Measurements from ENCODE around the gene PLCL2.

PLCL2 gene

DNA sequence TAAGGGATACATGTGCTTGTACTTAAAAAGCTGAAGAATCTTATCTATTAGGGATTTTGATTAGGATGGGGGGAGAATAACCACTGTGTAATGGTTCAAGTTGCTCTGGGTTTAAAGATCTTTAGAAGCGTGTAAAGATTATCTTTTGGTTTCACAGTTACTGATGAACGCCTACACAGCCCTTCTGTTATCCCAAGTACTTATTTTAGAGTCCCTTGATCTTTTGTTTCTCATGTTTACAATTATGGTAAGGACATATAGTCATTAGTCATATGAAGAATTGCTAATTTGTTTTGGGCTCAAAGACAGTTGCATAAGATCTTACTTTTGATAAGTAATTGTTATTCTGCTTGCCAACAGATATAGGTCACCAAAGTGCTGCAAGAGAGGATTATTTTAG, 160.1 kb downstream of the PLCL2 start:
- no peak for DNase-seq (ENCODE audit: low read depth)

DNA sequence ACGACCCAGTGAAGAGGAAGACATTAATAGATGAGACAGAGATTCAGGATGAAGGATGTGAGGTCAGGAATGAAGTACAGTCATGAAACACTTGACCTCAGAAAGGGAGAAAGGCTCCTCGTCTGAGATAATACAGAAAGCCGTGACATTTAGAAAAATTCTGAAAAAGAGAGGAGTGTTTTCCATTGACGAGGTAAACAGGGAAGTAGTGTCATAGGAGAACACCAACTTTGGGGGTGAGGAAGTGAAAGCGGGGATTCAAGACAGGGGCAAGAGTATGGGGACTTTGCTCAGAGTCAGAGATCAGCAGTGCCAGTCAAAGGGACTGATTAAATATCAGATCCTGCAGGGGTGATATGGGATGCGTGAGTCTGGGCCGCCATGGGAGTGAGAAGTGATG, 160.9 kb downstream of the PLCL2 start:
- no peak for DNase-seq (ENCODE audit: low read depth)

DNA sequence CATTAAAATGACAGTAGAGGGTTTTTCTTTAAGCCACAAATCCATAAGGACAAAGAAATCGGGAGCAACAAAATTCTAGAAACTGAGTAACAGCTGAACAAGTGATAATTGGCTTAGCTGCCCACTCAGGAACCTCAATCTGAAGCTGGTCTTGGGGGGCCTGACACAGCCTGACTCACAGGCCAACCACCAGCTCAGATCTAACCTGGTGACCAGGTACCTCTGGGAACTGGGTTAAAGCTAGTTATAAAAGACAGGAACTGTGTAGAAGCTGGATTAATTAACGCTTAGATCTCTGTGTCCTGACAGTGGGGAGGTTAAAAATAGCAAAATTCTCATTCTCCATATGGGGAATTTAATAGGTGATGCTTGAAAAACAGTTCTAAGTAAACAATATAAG, 161.9 kb downstream of the PLCL2 start:
- DNase-seq (ENCODE audit: low read depth) = no peak

DNA sequence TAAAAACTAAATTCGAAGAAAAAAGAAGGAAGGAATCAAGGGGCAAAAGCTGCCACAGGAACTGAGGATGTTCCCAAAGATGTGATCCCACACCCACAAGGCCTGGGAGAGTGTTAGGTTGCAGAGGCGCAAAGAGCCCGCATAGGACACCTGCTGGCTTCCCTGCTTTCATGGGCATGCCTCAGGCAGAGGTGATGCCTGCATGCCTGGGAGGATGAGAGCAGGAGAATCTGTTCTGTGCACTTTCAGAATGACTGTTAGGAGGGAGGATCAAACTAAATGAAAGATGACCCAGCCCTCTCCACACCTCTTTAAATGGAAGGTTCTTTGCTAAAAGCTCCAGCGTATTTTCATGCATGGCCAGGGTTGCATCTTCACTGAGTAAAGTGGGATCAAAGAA, 162.4 kb downstream of the PLCL2 start:
- DNase-seq (ENCODE audit: low read depth) = no peak

DNA sequence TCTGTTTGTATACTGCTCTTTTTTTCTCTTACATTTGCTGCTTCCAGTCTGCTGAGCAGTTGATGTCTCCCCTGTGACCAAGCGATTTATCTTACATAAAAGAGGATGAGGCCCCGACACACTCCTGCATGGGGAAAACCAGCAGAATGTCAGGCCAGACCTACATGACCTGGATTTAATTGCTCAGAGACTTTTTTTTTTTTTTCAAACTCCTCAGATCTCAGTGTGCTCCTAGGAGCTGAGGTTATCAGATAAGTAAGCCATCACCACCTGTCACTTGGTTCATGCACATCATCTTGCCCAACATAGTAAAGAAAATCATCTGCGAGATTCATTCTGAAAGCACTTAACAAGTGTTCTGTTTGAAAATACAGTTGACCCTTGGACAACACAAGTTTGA, 163.1 kb downstream of the PLCL2 start:
- DNase-seq (ENCODE audit: low read depth) = no peak

DNA sequence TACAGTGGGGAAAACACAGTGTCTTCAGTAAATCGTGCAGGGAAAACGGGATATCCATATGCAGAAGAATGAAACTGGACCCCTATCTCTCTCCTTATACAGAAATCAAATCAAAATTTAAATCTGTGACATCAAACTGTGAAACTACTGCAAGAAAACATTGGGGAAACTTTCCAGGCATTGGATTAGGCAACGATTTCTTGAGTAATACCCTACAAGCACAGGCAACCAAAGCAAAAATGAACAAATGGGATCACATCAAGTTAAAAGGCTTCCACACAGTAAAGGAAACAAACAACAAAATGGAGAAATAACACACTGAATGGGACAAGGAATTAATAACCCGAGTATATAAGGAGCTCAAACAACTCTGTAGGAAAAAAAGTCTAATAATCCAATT, 165.3 kb downstream of the PLCL2 start:
- DNase-seq (ENCODE audit: low read depth) = no peak

DNA sequence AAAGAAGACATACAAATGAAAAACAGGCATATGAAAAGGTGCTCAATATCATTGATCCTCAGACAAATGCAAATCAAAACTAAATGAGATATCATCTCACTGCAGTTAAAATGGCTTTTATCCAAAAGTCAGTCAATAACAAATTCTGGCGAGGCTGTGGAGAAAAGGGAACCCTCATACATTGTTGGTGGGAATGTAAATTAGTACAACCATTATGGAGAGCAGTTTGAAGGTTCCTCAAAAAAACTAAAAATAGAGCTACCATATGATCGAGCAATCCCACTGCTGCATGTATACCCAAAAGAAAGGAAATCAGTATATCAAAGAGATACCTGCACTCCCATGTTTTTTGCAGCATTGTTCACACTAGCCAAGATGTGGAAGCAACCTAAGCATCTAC, 165.8 kb downstream of the PLCL2 start:
- no peak for DNase-seq (ENCODE audit: low read depth)

DNA sequence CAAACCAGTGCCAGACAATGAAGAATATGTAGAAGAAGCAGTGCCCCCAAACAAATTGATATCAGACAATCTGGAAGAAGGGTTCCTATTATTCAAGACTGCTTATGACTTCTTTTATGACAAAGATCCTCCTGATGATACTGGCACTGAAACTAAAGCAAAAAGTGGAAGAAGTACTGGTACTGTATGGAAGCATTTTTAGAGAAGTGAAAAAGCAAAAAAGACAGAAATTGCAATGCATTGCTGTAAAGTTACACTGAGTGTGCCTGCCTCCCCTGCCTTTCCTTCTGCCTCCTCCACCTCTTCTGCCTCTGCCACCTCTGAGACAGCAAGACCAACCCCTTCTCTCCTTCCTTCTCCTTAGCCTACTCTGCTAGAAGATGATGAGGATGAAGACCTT, 167.6 kb downstream of the PLCL2 start:
- DNase-seq (ENCODE audit: low read depth) = no peak

DNA sequence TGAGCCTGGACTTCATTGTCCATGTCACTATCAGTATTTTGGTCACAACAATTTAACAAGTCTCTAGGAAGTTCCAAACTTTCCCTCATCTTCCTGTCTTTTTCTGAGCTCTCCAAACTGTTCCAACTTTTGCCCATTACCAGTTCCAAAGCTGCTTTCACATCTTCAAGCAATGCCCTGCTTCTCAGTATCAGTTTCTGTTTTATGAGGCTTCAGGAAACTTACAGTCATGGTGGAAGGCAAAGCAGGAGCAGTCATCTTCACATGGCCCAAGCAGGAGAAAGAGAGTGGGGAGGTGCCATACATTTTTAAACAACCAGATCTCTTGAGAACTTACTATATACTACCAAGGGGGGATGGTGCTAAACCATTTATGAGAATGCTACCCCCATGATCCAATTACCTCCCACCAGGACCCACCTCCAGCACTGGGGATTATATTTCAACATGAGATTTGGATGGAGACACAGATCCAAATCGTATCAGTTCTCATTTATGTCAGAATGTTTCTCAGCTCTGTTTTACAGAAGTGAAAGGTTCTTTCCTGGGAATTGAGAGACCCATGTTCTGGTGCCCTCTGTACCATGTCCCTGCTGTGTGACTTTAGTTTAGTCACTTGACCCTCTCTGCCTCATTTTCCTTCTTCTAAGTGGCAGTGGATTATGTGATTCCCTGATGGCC, 169.7 kb downstream of the PLCL2 start:
- no peak for DNase-seq (ENCODE audit: low read depth)

DNA sequence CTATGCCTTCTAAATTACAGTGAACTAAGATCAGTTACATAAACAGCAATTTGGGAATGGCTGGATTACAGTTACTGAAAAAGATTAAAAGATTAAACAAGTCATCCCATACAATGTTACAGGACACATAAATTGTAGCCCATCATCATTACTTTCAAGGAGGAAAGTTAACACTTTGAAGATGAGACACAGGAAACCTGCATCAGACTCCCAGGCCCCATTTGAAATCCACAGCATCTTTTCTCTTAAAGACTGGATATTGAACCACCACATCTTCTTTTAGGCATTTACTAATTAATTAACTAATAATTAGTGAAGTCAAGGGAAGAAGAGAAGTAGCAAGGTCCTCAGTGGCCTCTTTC, 170.2 kb downstream of the PLCL2 start:
- DNase-seq (ENCODE audit: low read depth) = no peak

DNA sequence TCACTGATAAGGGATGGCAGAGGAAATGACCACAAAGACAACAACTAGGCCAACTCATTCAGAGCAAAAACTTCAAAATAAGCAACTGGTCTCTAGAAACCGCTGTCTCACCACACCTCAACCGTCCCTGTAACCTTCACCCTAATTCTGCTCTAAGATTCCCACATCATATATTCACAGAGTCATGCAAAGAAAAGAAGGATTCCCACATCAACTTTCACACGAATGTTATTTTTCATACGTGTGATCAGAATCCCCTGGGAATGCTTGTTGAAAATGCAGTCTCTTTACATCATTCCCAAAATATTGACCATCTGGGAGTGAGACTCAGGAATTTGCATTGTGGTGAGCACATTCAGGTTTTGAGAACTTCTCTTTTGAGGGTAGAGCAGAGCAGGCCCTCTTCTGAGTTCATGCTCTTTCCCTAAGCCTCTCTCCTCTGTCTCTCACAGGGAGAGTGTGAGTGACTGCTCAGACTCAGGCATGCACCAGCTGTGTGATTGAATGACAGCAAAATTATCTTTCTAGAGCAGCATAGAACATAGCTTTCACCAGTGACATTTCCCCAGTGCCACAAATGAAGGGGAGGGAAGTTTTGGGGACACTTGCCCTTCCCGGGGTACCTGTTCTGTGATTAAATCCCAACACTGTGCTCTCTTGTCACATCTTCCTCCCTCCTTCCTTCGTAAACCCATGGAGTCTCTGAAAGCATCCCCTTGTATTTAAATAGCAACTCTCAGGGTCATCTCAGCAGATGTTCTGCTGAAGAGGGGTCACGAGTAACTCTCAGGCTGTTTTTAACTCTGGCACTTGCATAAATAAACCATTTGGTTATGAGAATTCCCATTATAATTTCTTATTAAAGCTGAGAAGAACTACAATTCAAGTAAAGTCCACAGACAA, 170.9 kb downstream of the PLCL2 start:
- DNase-seq (ENCODE audit: low read depth) = no peak

DNA sequence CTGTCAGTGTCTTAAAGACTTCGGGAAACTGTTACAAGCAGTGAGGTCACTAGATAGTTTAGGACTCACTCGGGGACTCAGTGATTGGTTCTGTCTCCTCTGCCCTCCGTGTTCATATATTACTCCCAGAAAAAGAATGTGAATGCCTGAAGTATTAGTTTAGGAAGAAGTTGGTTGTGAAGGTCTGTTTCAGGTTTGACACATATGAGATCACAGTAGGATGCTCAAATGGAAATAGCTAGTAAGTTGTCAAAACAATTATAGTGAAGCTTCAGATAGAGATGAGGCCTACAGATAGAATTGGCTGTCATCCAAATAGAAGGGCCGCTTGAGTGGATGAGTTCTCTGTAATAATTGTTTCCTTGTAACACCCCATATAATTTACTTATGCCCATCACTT, 172.6 kb downstream of the PLCL2 start:
- no peak for DNase-seq (ENCODE audit: low read depth)

DNA sequence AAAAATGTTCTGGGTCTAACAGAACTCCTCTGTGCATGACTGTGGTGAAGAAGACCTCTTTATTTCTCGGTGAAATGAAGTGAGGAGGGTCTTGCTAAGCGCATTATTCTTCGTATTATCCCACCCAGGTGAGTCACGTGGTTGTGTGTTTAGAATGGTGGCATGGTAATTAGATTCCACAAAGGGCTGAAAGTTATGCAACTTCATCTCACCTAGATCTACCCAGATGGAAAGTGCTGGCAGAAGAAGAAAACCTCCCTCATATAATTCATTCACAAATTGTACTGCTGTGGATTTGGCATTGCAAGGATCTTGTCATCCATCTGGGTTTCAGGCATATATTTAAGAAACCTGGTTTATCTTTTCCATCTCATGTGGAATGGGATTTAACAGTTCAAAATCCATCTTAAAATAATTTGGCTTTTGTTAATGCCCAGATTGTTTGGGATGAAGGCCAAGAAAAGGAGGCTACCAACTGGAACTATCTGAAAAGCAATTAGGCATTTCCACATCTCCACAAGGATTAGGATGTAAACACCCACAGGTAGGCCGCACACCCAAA, 175.3 kb downstream of the PLCL2 start:
- DNase-seq (ENCODE audit: low read depth) = no peak

DNA sequence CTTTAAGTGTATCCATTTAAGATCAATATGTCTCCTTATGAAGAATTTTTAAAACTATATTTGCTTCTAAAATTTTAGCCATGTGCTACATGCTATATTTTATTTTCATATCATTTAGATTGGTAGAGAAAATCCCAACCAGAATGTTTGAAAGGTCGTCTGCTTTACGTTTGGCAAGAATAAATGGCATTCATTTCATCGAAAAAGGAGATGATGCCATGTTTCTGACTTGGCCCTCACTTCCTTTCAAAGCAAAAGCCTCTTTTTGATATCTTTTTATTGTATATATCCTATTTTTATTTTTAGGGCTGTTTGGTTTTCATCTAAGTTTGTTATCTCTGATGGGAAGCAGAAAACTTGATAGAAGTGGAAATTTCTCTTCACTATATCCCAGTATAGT, 176.2 kb downstream of the PLCL2 start:
- DNase-seq (ENCODE audit: low read depth) = no peak

DNA sequence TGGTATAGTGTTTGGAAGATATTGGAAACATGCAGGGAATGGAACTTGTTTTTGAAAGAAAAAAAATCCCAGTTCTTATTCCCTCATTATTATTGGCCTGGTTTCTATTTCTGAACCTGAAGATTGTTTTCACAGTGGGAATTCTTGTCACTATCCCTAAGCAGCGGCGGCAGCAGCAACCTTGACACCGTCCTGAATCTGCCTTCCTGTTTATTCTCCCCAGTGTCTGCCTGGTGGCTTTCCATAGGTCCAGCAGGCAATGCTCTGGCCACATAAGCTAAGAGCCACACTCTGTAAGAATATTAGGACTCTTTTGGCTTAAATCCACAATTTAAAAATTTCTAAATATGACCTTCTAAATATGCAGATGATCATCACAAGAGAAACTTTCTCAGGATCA, 178.0 kb downstream of the PLCL2 start:
- DNase-seq (ENCODE audit: low read depth) = no peak

DNA sequence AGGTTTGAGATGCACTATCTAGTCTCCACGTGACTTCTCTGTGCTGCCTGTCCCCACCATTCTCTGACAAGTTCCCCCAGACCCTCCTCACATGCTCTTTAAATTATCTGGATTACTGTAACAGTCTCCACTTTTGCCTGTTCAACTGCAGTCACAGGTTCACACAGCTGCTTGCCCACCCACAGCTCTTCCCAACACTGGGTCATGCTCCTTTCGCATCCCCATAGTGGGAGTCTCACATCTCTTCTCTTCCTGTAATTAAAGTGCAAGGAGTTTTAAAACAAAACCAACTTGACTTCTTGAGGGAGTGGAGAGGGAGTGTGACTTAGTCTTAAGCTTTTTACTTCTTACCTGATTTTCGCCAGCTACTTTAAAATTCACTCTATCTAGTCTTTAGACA, 178.8 kb downstream of the PLCL2 start:
- DNase-seq (ENCODE audit: low read depth) = no peak

DNA sequence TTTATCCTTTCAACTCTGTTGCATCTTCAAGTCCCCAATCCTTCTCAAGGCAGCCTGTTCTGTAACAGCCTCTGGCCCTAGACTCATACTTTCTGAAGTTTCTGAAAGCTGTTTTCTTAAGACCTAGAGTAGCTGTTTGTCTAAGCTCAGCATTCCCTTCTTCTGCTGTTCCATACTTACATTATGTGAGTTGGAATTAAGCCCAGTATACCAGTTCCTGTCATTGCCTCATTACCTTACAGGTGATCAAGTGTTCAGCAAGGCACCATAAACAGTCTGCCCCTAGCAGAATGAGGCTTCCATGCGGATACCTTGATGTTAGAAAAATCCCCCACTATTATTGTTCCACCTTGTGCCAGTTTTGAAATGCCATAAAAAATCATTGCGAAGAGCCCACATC, 180.6 kb downstream of the PLCL2 start:
- DNase-seq (ENCODE audit: low read depth) = no peak

DNA sequence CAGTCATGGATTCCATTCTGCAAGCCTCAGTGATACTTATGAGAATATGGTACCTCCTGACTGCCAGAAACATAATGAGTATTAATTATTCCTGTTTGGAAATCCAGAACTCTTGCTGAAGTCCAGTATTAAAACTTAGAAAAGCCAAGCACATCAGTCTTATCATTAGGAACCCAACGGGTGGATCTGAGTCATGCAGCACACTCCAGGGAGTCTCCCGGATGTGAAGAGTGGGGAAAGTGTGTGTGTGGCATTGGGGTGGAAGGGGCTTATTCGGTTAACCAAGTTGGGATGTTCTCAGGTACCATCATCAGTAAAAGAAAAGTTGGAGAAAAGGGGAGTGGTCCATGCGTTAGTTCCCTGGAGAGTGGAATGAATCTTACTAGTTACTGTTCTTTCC, 181.1 kb downstream of the PLCL2 start:
- no peak for DNase-seq (ENCODE audit: low read depth)

DNA sequence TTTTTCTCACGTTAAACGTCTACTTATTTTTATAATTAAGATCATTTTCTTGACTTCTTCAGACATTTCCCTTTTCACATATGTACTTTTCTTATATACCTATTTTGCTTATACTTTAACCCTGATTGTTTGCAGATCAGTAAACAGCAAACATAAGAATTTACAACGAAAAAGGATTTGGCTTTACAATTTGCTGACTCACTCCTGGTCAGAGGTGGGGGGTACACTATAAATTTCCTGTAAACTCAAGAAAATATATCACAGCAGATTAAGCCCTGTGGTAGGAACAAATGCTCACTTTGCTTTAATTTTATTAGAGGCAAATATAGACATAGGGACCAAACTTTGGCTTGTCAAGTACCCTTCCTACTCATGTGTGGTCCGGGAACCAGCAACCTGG, 185.0 kb downstream of the PLCL2 start:
- DNase-seq (ENCODE audit: low read depth) = no peak

DNA sequence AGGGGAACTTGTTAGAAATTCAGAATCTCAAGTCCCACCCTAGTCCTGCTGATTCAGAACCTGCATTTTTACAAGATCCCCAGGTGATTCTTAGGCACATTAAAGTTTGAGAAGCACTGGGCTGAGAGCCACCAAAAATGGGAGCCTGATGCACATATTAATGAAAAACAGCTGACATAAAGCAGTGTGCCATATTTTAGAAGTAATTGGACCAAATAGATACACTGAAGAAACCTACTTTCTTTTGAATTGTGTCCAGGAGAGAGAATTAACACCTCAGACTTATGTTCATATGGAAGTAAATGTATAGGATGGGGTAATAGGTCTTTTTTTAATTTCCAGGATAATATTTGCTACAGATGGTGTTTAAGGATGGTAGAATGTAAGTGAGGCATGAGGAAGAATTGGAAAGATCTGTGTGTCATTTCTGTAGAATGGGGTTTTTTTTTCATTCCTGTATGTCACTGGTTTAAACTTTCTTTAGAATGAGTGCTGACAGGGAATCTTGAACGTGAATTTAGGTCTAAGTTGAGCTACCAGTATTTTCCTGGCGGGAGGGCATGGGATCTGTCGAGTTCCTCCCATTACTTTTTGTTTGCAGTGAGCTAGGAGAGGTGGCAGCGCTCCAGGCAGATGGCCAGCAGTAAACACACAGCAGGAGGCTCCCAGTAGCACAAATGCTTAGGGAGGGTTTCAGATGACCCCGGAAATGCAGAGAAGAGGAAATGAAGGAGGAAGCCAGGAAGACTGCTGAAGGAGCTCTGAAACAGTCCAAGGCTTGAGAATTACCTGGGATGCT, 185.6 kb downstream of the PLCL2 start:
- DNase-seq (ENCODE audit: low read depth) = no peak

DNA sequence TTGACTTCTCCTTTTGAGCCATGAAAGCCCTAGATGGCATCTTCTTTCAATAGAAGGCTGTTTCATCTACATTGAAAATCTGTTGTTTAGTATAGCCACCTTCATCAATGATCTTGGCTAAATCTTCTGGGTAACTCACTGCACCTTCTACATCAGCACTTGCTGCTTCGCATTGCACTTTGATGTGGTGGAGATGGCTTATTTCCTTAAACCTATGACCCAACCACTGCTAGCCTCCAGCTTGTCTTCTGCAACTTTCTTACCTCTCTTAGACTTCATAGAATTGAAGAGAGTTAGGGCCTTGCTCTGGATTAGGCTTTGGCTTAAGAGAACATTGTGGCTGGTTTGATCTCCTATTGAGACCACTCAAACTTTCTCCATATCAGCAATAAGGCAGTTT, 189.8 kb downstream of the PLCL2 start:
- no peak for DNase-seq (ENCODE audit: low read depth)

DNA sequence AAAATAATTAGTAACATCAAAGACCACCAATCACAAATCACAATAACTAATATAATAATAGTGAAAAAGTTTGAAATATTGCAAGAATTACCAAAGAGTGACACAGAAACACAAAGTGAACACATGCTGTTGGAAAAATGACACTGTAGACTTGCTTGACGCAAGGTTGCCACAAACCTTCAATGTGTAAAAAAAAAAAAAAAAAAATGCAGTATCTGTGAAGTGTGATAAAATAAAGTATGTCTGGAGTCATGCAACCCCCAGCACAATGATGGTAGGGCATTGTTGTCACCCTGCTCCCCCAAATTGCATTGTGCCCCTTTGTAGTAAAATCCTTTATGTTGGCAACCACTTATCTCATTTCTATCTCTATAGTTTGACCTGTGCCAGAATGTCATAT, 190.6 kb downstream of the PLCL2 start:
- no peak for DNase-seq (ENCODE audit: low read depth)

DNA sequence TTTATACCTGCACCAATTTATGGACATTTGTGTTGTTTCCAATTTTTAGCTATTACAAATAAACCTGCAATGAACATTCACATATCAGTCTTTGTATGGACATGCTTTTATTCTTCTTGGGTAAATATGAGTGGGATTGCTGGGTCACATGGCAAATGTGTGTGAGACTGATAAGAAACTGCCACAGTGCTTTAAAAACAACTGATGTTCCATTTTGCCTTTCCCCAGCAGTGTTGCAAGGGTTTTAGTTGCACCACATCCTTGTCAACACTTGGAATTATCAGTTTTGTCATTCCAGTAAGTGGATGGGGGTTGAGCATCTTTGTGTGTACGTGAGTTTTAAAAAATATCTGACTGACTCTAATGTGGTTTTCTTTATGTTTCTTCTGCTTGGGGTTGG, 191.2 kb downstream of the PLCL2 start:
- no peak for DNase-seq (ENCODE audit: low read depth)
